Nephron (organoid): ENCODE measurements around the gene RNF17.

ENCODE experiments used
- H3K27ac Mint-ChIP-seq, 3 experiments: 2 replicates each; pipeline ENCODE4 v1.8.0; 2020; ENCODE audit warnings: mixed read lengths in 3 of 3, mild to moderate bottlenecking in 2 of 3, moderate library complexity in 1 of 3
- H3K27me3 Mint-ChIP-seq: 2 replicates; pipeline ENCODE4 v1.8.0; 2021; ENCODE audit warnings: low read depth, mild to moderate bottlenecking, moderate library complexity, mixed read lengths
- H3K36me3 Mint-ChIP-seq: 2 replicates; pipeline ENCODE4 v1.8.0; 2020; ENCODE audit warnings: low read depth, mixed read lengths
- H3K4me1 Mint-ChIP-seq: 2 replicates; pipeline ENCODE4 v1.8.0; 2020; ENCODE audit warnings: mixed read lengths
- H3K4me3 Mint-ChIP-seq, 3 experiments: 2 replicates each; pipeline ENCODE4 v1.8.0; 2020; ENCODE audit warnings: mild to moderate bottlenecking in 3 of 3, mixed read lengths in 3 of 3, moderate library complexity in 2 of 3
- H3K9me3 Mint-ChIP-seq: 2 replicates; pipeline ENCODE4 v1.8.0; 2020; ENCODE audit warnings: mixed read lengths
- TF ChIP-seq, protein P1 (sequence below), 3 experiments: fragments of 200-600 bp; sonication (generic); IDR thresholded peaks; one replicate each; pipeline ENCODE4 v1.5.0; 2021; ENCODE audit warnings: antibody characterized with exemption in 3 of 3; ENCODE audit not compliant: unreplicated experiment in 3 of 3

Gene RNF17

GRCh38 chr13:24899601-24900000, 135.6 kb downstream of the RNF17 start:
- no peaks in the 10 kb centered on the region for H3K27me3 Mint-ChIP-seq
- no peaks in the 10 kb centered on the region for H3K9me3 Mint-ChIP-seq
- H3K4me1 Mint-ChIP-seq: no peaks in the 10 kb centered on the region
- TF ChIP-seq, protein P1, sequence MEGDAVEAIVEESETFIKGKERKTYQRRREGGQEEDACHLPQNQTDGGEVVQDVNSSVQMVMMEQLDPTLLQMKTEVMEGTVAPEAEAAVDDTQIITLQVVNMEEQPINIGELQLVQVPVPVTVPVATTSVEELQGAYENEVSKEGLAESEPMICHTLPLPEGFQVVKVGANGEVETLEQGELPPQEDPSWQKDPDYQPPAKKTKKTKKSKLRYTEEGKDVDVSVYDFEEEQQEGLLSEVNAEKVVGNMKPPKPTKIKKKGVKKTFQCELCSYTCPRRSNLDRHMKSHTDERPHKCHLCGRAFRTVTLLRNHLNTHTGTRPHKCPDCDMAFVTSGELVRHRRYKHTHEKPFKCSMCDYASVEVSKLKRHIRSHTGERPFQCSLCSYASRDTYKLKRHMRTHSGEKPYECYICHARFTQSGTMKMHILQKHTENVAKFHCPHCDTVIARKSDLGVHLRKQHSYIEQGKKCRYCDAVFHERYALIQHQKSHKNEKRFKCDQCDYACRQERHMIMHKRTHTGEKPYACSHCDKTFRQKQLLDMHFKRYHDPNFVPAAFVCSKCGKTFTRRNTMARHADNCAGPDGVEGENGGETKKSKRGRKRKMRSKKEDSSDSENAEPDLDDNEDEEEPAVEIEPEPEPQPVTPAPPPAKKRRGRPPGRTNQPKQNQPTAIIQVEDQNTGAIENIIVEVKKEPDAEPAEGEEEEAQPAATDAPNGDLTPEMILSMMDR (IDR thresholded peaks at IDR 0.05; ENCODE audit: unreplicated experiment in 3 of 3): no peak
- no peak overlapping the region for H3K4me3 Mint-ChIP-seq
- H3K27ac Mint-ChIP-seq: no peak overlapping the region
- peaks cover 21% of the 10 kb centered on the region for H3K36me3 Mint-ChIP-seq

DNA sequence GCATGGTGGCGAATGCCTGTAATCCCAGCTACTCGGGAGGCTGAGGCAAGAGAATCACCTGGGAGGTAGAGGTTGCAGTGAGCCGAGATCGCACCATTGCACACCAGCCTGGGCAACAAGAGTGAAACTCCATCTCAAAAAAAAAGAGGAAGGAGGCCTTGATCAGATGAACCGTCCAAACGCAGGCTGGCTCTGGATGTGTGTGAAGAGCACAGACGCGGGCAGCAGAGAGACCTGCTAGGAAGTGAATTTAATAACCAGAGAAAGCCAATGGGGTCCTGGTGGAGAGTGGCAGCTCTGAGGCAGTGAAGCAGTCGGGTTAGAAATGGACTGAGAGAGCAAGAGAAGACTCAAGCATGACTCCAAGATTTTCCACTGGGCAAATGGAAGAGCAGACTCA, 136.5 kb downstream of the RNF17 start:
- Mint-ChIP-seq H3K36me3 (peaks cover 28% of the 10 kb centered on the region), H3K4me1 (no peaks in the 10 kb centered on the region), H3K4me3 (no peak overlapping the region), H3K27ac (no peak overlapping the region), H3K9me3 (no peaks in the 10 kb centered on the region), H3K27me3 (no peaks in the 10 kb centered on the region)
- TF ChIP-seq, protein P1 (IDR thresholded peaks at IDR 0.05; ENCODE audit: unreplicated experiment in 3 of 3): no peak

DNA sequence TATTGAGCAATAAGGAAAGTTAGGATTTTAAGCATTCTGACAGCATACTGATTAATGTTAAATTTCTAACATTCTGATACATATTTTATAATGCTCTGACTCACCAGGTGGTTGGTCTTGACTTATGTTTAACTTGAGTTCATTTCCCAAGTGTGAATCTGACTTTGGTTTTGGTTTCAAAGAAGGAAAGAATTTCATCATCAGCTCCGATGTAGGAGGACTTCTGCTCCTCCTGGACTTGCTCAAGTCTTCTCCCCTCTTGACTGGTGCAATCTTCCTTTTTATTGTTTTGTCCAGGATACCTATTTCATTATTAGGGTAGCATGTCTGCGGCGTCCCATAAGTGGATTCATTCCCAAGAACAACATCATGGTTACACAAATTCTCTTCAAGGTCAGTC, 141.3 kb downstream of the RNF17 start:
- no peaks in the 10 kb centered on the region for H3K4me1 Mint-ChIP-seq
- TF ChIP-seq, protein P1 (IDR thresholded peaks at IDR 0.05; ENCODE audit: unreplicated experiment in 3 of 3): no peak
- H3K36me3 Mint-ChIP-seq: peaks cover 53% of the 10 kb centered on the region
- H3K27ac Mint-ChIP-seq: no peak overlapping the region
- H3K4me3 Mint-ChIP-seq: no peak overlapping the region
- H3K9me3 Mint-ChIP-seq: no peaks in the 10 kb centered on the region
- no peaks in the 10 kb centered on the region for H3K27me3 Mint-ChIP-seq

DNA sequence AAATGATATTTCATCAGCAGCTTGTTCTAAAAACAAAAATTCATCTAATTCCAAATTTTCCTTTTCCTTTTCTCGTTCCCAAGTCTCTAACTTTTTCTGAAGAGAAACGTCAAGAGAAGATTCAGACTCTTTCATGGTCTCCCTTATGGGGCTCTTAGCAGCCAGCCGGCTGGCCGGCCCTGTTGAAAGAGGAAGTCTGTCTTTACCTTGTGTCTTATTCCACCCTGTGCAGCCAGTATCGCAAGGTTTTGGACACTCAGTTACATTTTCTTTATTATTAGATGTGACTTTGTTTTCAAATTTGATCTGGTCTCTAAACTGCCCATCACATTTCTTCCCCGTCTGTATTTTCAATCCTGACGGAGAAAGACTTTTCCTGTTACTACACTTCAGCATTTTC, 142.3 kb downstream of the RNF17 start:
- no peaks in the 10 kb centered on the region for H3K27me3 Mint-ChIP-seq
- no peak overlapping the region for H3K4me3 Mint-ChIP-seq
- peaks cover 54% of the 10 kb centered on the region for H3K36me3 Mint-ChIP-seq
- H3K27ac Mint-ChIP-seq: no peak overlapping the region
- no peaks in the 10 kb centered on the region for H3K9me3 Mint-ChIP-seq
- no peaks in the 10 kb centered on the region for H3K4me1 Mint-ChIP-seq
- TF ChIP-seq, protein P1 (IDR thresholded peaks at IDR 0.05; ENCODE audit: unreplicated experiment in 3 of 3): no peak

GRCh38 chr13:24910502-24911132, 146.6 kb downstream of the RNF17 start:
- TF ChIP-seq, protein P1 (IDR thresholded peaks at IDR 0.05; ENCODE audit: unreplicated experiment in 3 of 3): no peak
- H3K27ac Mint-ChIP-seq: no peak overlapping the region
- no peaks in the 10 kb centered on the region for H3K9me3 Mint-ChIP-seq
- no peaks in the 10 kb centered on the region for H3K4me1 Mint-ChIP-seq
- H3K27me3 Mint-ChIP-seq: no peaks in the 10 kb centered on the region
- peaks cover 40% of the 10 kb centered on the region for H3K36me3 Mint-ChIP-seq
- no peak overlapping the region for H3K4me3 Mint-ChIP-seq
